Measurements from ENCODE around the gene RNPEPL1. TPM values are rescaled to one million over a fixed set of nuclear protein-coding genes. Genes with fewer than 3 reads are reported as not detected.
"Not testable (repeated sequence)": the region's sequence is repeated elsewhere in the genome, so short reads cannot be mapped to it uniquely, and the experiment has no call there.

Gene RNPEPL1
- 61.8 and 62.8 TPM in 2 replicates for total RNA-seq

DNA sequence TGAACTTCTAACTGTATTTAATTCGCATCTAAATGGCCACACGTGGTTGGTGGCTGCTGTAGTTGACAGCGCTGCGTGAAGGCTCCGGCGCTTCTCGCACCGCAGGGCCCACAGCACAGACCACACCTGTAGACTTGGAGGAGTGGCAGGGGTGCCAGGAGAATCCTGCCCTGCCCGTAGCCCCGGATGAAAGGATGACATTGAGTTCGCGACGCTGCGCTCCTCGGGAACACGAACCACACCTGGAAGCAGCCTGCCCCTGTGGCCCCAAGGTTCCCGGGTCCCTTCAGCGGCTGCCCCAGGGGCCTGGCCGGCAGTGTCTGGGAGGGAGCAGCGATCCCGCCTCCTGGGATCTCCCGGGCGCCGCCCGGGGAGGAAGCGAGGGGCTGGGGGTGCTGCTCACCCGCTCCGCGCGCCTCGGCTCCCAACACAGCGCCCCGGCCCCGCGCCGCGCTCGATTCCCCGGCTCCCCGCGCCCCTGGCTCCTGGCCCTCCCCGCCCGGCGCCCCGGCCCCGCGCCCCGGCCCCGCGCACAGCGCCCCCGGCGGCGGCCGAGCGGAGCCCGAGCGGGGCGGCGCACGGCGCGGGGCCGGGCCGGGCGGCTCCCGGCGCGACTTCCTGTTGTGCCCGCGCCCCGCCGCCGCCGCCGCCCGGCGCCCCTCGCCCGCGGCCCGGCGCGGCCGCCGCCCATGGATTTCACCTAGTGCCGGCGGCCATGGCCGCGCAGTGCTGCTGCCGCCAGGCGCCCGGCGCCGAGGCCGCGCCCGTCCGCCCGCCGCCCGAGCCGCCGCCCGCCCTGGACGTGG is at the start of gene RNPEPL1:
Gene RNPEPL1 (plus strand): TSS at position 613 of the 806 bp plus-strand sequence. CDS start 103 bp downstream, at position 716.
- Mint-ChIP-seq H3K9me3 (no peaks in the 10 kb centered on the region), H3K27ac (peak within 1 kb of the TSS; percentile 90), H3K36me3 (ENCODE audit: low read depth) (peaks cover 24% of the 10 kb centered on the region), H3K4me3 (peak within 1 kb of the TSS; percentile 93), H3K4me1 (ENCODE audit: low read depth) (peaks cover 68% of the 10 kb centered on the region), H3K27me3 (ENCODE audit: insufficient read depth) (no peaks in the 10 kb centered on the region)
- DNase-seq (ENCODE audit: low spot score) = peak; percentile 58
- intact Hi-C loops (cut with micrococcal nuclease) = loop anchor here (5.0 to 10.0 kb wide), 7 partner anchors 137 to 1119 kb away; partner anchors contain the start of genes ATG4B, COPS9, DTYMK and NDUFA10

DNA sequence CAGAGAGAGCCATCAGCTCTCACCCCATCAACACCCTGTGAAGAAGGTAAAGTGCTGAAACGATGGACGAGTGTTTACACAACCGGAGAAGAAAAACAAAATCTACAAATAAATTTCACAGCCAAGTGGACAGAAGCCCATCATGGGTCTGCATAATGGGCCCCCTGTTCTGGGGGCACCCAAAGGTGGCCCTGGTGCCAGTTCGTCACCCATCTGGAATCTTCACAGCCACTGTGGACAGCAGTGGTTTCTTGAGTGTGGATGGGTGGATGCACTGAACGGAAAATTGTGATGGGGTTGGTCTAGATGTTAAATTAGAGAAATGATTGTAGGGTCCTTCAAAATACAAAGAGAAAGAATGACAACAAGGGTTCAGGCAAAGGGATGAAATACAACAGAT is 49.3 kb upstream of the RNPEPL1 start:
- H3K9me3 Mint-ChIP-seq = peaks cover 11% of the 10 kb centered on the region
- no peak overlapping the region for H3K27ac Mint-ChIP-seq
- DNase-seq (ENCODE audit: low spot score) = no peak
- peaks cover 6% of the 10 kb centered on the region for H3K4me1 Mint-ChIP-seq (ENCODE audit: low read depth)
- intact Hi-C loops (cut with micrococcal nuclease) = loop anchor here (10.0 kb wide), 1 partner anchor 186 kb away; no protein-coding TSS in a partner anchor
- H3K27me3 Mint-ChIP-seq (ENCODE audit: insufficient read depth) = peaks cover 3% of the 10 kb centered on the region
- peaks cover 12% of the 10 kb centered on the region for H3K36me3 Mint-ChIP-seq (ENCODE audit: low read depth)
- no peak overlapping the region for H3K4me3 Mint-ChIP-seq

DNA sequence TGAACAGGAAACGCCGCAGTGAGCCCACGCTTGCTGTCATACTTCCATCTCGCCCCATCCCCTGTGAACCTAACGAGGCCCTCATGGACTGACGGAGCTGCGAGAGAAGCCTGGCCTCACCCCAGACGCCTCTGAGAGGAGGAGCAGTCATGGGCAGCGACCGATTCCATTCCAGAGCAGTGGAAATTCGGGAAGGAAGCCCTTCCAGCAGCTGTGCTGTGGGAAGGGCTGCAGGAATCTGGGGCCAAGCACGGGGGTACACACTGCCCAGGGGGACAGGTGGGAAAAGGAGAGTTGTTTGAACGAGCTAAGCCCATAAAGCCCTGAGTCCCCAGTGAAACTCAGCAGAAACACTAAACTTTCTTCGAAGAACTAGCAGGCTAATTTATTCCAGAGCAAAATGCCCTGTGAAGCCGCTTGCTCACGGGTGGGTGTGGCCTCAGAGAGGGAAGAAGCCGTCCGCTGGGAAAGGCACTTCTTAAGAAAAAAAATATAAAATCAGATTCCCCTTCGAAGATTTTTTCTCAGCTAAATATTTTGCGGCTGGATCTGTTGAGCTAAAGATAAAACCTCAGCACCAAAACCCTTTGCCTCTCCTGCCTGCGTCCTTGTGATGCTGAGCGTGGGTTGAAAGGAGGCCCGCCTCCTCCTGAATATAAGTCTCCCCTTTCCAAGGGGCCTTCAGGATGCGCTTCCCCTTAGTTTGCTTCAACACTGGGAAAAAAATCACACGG is 48.7 kb upstream of the RNPEPL1 start:
- H3K27ac Mint-ChIP-seq = no peak overlapping the region
- no peaks in the 10 kb centered on the region for H3K4me1 Mint-ChIP-seq (ENCODE audit: low read depth)
- peaks cover 16% of the 10 kb centered on the region for H3K9me3 Mint-ChIP-seq
- no peak overlapping the region for H3K4me3 Mint-ChIP-seq
- DNase-seq (ENCODE audit: low spot score) = no peak
- H3K27me3 Mint-ChIP-seq (ENCODE audit: insufficient read depth) = peaks cover 3% of the 10 kb centered on the region
- H3K36me3 Mint-ChIP-seq (ENCODE audit: low read depth) = peaks cover 17% of the 10 kb centered on the region
- intact Hi-C loops (cut with micrococcal nuclease) = loop anchor here (10.0 kb wide), 1 partner anchor 185 kb away; no protein-coding TSS in a partner anchor

GRCh38 chr2:240520130-240520973 is 47.9 kb upstream of the RNPEPL1 start:
- no peak overlapping the region for H3K27ac Mint-ChIP-seq
- no peak overlapping the region for H3K4me3 Mint-ChIP-seq
- H3K36me3 Mint-ChIP-seq (ENCODE audit: low read depth) = peaks cover 24% of the 10 kb centered on the region
- intact Hi-C loops (cut with micrococcal nuclease) = no loop called here
- no peak for DNase-seq (ENCODE audit: low spot score)
- H3K27me3 Mint-ChIP-seq (ENCODE audit: insufficient read depth) = peaks cover 3% of the 10 kb centered on the region
- H3K9me3 Mint-ChIP-seq = peaks cover 24% of the 10 kb centered on the region
- H3K4me1 Mint-ChIP-seq (ENCODE audit: low read depth) = no peaks in the 10 kb centered on the region

- Mint-ChIP-seq H3K27me3 (ENCODE audit: insufficient read depth) (peaks cover 3% of the 10 kb centered on the region), H3K4me3 (no peak overlapping the region), H3K4me1 (ENCODE audit: low read depth) (no peaks in the 10 kb centered on the region), H3K27ac (no peak overlapping the region), H3K36me3 (ENCODE audit: low read depth) (peaks cover 27% of the 10 kb centered on the region), H3K9me3 (peaks cover 28% of the 10 kb centered on the region)
- no peak for DNase-seq (ENCODE audit: low spot score)
- intact Hi-C loops (cut with micrococcal nuclease) = no loop called here
Measured at GRCh38 chr2:240520974-240521350, 47.3 kb upstream of the RNPEPL1 start.

- Mint-ChIP-seq H3K9me3 (peaks cover 35% of the 10 kb centered on the region), H3K36me3 (ENCODE audit: low read depth) (peaks cover 28% of the 10 kb centered on the region)
- intact Hi-C loops (cut with micrococcal nuclease); H3K4me1 Mint-ChIP-seq (ENCODE audit: low read depth); H3K27ac Mint-ChIP-seq; DNase-seq (ENCODE audit: low spot score); H3K4me3 Mint-ChIP-seq; H3K27me3 Mint-ChIP-seq (ENCODE audit: insufficient read depth): not testable (repeated sequence)
Measured at GRCh38 chr2:240521885-240522284, 46.4 kb upstream of the RNPEPL1 start.

GRCh38 chr2:240522406-240522805 is 45.9 kb upstream of the RNPEPL1 start:
- peaks cover 32% of the 10 kb centered on the region for H3K36me3 Mint-ChIP-seq (ENCODE audit: low read depth)

GRCh38 chr2:240523451-240524281 is 44.6 kb upstream of the RNPEPL1 start:
- H3K4me1 Mint-ChIP-seq (ENCODE audit: low read depth) = no peaks in the 10 kb centered on the region
- H3K27me3 Mint-ChIP-seq (ENCODE audit: insufficient read depth) = peaks cover 3% of the 10 kb centered on the region
- no peak overlapping the region for H3K27ac Mint-ChIP-seq
- peaks cover 39% of the 10 kb centered on the region for H3K36me3 Mint-ChIP-seq (ENCODE audit: low read depth)
- no peak for DNase-seq (ENCODE audit: low spot score)
- peaks cover 44% of the 10 kb centered on the region for H3K9me3 Mint-ChIP-seq
- H3K4me3 Mint-ChIP-seq = no peak overlapping the region
- intact Hi-C loops (cut with micrococcal nuclease) = no loop called here

More at GRCh38 chr2:240522406-240522805, 45.9 kb upstream of the RNPEPL1 start:
- Mint-ChIP-seq H3K9me3 (peaks cover 40% of the 10 kb centered on the region), H3K27me3 (ENCODE audit: insufficient read depth) (peaks cover 3% of the 10 kb centered on the region), H3K4me3 (no peak overlapping the region), H3K27ac (no peak overlapping the region), H3K4me1 (ENCODE audit: low read depth) (no peaks in the 10 kb centered on the region)
- no peak for DNase-seq (ENCODE audit: low spot score)
- intact Hi-C loops (cut with micrococcal nuclease) = no loop called here

GRCh38 chr2:240524963-240525718 is 43.1 kb upstream of the RNPEPL1 start:
- no peak for DNase-seq (ENCODE audit: low spot score)
- no peak overlapping the region for H3K4me3 Mint-ChIP-seq

GRCh38 chr2:240525802-240526201 is 42.5 kb upstream of the RNPEPL1 start:
- Mint-ChIP-seq H3K27ac (no peak overlapping the region), H3K36me3 (ENCODE audit: low read depth) (peaks cover 46% of the 10 kb centered on the region), H3K27me3 (ENCODE audit: insufficient read depth) (peaks cover 1% of the 10 kb centered on the region), H3K9me3 (peaks cover 57% of the 10 kb centered on the region), H3K4me1 (ENCODE audit: low read depth) (no peaks in the 10 kb centered on the region), H3K4me3 (no peak overlapping the region)
- intact Hi-C loops (cut with micrococcal nuclease) = no loop called here
- no peak for DNase-seq (ENCODE audit: low spot score)

More at GRCh38 chr2:240524963-240525718, 43.1 kb upstream of the RNPEPL1 start:
- Mint-ChIP-seq H3K4me1 (ENCODE audit: low read depth) (no peaks in the 10 kb centered on the region), H3K9me3 (peaks cover 56% of the 10 kb centered on the region), H3K27me3 (ENCODE audit: insufficient read depth) (peaks cover 1% of the 10 kb centered on the region), H3K36me3 (ENCODE audit: low read depth) (peaks cover 47% of the 10 kb centered on the region), H3K27ac (no peak overlapping the region)
- intact Hi-C loops (cut with micrococcal nuclease) = no loop called here

GRCh38 chr2:240526521-240526920 is 41.8 kb upstream of the RNPEPL1 start:
- peaks cover 53% of the 10 kb centered on the region for H3K36me3 Mint-ChIP-seq (ENCODE audit: low read depth)
- peaks cover 64% of the 10 kb centered on the region for H3K9me3 Mint-ChIP-seq
- peaks cover 1% of the 10 kb centered on the region for H3K27me3 Mint-ChIP-seq (ENCODE audit: insufficient read depth)
- no peak overlapping the region for H3K27ac Mint-ChIP-seq
- intact Hi-C loops (cut with micrococcal nuclease) = no loop called here
- no peak for DNase-seq (ENCODE audit: low spot score)
- no peak overlapping the region for H3K4me3 Mint-ChIP-seq
- no peaks in the 10 kb centered on the region for H3K4me1 Mint-ChIP-seq (ENCODE audit: low read depth)

All from activated T-helper 1 cell treated with anti-CD3 and anti-CD28 coated beads, Interleukin-12 subunit alpha, Interleukin-12 subunit beta, Interleukin-2, Interleukin-4 antibody, amounts not matched to agents 30 ng/mL and 10 ng/mL and 1 ng/mL, durations not matched to agents 14 hours and 24 hours and 36 hours (primary cell).